Retinal pigment epithelial cell (primary cell): ENCODE measurements around the gene RBMS3.

ENCODE experiments used
- DNase-seq: peaks from one replicate; pipeline ENCODE4 v3.0.0-alpha.2; 2010; ENCODE audit warnings: low read depth
- H3K4me3 ChIP-seq: 2 replicates; pipeline ENCODE4 v1.5.1; 2011; ENCODE audit warnings: mild to moderate bottlenecking, low read length, control low read depth, moderate library complexity
- TF ChIP-seq, protein P1 (sequence below): conservative IDR thresholded peaks from 2 replicates; pipeline ENCODE4 v1.5.1; 2011; ENCODE audit warnings: low read depth, low read length, control low read depth, inconsistent platforms

The RBMS3 gene

DNA sequence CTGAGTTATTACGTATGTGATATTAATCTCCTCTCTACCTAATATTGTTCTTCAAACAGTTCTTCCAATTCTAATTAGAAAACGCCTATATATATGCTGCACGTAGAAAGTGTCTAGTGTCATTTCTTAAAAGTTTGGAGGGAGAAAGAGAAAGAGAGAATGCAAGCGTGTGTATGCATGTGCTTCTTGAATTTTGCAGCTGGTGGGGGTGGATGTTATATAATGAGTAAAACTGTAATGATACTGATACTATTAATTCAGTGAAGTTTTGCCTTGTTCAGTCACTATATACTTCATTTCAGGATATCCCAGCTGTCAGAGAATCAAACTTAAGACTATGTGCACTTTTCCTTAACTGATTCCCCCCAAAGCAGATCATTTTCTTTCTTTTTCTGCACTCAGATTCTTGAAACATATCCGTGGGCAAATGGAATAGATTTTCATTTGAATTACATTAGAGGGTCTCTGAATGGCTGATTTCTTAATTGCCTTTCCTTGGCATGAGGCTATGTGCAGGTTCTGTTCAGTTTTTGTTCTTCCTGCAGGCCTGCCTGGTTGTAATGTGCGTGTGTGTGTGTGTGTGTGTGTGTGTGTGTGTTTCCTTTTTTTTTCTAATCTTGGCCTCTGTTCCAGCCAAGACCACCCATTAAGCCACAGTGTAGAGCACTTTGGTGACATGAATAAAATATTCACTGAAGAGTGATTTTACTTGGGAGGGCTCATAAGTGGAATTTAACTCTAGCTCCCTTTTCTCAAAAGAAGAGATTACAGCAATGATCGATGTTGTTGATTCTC, 617.5 kb downstream of the RBMS3 start:
- H3K4me3 ChIP-seq: no peak overlapping the region
- DNase-seq: no peak
- TF ChIP-seq, protein P1, sequence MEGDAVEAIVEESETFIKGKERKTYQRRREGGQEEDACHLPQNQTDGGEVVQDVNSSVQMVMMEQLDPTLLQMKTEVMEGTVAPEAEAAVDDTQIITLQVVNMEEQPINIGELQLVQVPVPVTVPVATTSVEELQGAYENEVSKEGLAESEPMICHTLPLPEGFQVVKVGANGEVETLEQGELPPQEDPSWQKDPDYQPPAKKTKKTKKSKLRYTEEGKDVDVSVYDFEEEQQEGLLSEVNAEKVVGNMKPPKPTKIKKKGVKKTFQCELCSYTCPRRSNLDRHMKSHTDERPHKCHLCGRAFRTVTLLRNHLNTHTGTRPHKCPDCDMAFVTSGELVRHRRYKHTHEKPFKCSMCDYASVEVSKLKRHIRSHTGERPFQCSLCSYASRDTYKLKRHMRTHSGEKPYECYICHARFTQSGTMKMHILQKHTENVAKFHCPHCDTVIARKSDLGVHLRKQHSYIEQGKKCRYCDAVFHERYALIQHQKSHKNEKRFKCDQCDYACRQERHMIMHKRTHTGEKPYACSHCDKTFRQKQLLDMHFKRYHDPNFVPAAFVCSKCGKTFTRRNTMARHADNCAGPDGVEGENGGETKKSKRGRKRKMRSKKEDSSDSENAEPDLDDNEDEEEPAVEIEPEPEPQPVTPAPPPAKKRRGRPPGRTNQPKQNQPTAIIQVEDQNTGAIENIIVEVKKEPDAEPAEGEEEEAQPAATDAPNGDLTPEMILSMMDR: no peak

DNA sequence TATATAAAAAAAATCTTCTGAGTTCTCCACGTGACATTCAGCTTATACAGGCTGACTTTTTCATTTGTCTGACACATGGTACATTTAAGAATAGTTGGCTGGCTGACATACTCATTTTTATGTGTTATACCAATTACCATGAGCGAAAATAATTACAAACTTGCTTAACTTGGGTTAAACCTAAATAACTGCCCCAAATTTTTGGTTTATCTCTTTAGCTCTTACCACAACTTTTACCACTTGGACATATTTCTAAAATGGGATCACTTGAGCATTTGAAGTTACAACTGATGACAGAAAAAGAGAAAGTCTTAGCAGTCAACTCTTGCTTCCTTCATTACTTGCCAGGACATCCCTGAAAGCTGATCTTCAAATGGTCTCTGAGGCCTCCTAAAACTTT, 618.1 kb downstream of the RBMS3 start:
- TF ChIP-seq, protein P1: no peak
- DNase-seq: no peak
- no peak overlapping the region for H3K4me3 ChIP-seq

DNA sequence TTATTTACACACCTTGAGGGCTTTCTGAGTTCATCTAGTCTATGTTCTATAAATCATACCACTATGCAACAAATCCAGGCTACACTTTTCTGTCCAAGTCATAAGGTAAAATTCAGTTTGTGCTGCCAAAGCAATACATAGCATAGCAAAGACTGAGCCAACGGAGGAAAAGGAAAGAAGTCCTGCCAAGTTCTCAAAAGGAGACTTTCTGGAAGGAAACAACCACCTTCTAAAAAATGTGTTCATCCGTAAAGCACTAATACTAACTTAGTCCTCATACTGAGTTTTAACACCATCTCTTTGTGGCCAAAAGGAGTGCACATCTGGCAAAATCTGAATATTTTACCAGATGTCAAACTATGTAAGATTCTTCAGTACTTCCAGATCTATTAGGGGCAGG, 620.2 kb downstream of the RBMS3 start:
- TF ChIP-seq, protein P1: no peak
- no peak overlapping the region for H3K4me3 ChIP-seq
- no peak for DNase-seq

DNA sequence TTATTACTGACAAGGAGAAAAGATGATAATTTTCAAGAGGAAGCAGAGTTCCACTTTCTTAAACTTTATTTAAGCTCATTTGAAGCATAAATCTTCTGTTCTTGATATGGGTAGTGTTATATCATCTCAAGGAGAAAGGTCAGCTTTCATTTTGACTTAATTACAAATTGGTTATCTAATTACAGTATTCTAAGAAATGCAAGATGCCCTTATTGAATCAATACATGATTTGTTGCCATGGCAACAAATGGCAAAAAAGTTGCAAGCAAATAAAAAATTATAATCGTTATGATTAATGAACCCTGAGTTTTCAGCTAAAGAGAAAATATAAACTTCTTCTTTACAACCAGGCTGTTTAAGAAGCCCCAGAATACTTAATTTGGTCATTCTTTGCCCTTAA, 622.7 kb downstream of the RBMS3 start:
- no peak overlapping the region for H3K4me3 ChIP-seq
- TF ChIP-seq, protein P1: no peak
- no peak for DNase-seq

DNA sequence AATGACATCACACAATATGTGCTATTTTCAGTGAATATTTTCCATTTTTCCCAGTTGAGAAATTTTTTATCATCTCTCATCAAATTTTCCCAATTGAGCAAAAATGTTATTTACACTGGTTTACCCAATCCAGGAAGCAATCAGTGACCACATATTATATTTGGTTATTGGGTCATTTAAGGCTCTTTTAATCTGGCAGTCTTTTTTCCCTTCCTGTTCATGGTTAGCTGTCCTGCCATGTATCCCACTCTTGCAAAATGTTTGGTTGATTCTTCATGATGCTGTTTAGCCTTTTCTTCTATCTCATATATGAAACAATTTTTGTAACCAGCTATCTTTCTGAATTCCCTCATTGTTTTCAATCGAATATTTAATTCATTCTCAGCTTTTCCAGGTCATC, 626.0 kb downstream of the RBMS3 start:
- no peak overlapping the region for H3K4me3 ChIP-seq
- DNase-seq: no peak
- TF ChIP-seq, protein P1: no peak

DNA sequence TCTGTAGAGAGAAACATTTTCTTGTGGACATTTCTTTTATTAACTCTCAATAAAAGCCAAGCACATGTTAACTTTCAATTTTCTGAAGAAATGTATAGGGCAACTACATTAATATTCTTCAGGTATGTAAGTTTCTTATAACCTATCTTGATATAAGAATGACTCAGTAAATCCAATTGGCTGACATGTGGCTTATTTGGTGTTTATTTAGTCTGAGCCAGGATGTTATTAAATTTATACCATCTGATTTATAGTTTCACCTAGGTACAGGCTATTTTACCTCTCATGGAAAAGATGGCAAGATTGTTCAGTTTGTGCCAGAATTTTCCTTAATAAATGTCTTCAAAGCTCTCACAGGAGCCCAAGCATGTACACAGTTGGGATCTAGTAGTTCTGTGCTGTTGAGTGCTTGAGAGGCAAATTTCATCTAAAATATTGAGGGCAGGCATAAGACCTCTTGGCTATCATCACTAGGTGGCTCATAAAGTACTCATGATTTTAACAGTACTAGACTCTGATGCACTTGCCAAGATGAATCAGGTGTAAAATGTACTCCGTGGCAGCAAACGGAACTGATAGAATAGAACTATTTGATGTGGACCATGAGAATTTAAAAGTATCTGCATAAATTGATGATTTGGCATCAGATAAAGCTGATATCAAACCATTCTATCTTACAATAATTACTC, 631.9 kb downstream of the RBMS3 start:
- TF ChIP-seq, protein P1: no peak
- H3K4me3 ChIP-seq: no peak overlapping the region
- no peak for DNase-seq
